HG02759 (cell line): Measurements from ENCODE around the gene UTS2R.
"Not testable (repeated sequence)": the region's sequence is repeated elsewhere in the genome, so short reads cannot be mapped to it uniquely, and the experiment has no call there.

ENCODE experiments used
- ATAC-seq: cut with Tn5 transposase; IDR thresholded peaks from one replicate; pipeline ENCODE4 v1.9.1; 2021; ENCODE audit warnings: mild to moderate bottlenecking, moderate library complexity; ENCODE audit not compliant: unreplicated experiment

UTS2R gene

GRCh38 chr17:82334204-82334621 lies 37.4 kb upstream of the UTS2R start:
- no peak for ATAC-seq

- no peak for ATAC-seq
These were observed 36.8 kb upstream of the UTS2R start for GRCh38 chr17:82334622-82335394.

- no peak for ATAC-seq
These were observed 32.5 kb upstream of the UTS2R start for GRCh38 chr17:82338858-82339633.

GRCh38 chr17:82339634-82340580 lies 31.7 kb upstream of the UTS2R start:
- ATAC-seq: no peak

- no peak for ATAC-seq
These were observed 29.0 kb upstream of the UTS2R start for GRCh38 chr17:82342361-82343079.

GRCh38 chr17:82343560-82343959 lies 28.0 kb upstream of the UTS2R start:
- no peak for ATAC-seq

- no peak for ATAC-seq
These were observed 27.2 kb upstream of the UTS2R start for GRCh38 chr17:82344175-82344907.

GRCh38 chr17:82345151-82345976 lies 26.2 kb upstream of the UTS2R start:
- ATAC-seq: no peak

GRCh38 chr17:82346342-82347300 lies 24.9 kb upstream of the UTS2R start:
- ATAC-seq: no peak

GRCh38 chr17:82347994-82348393 lies 23.6 kb upstream of the UTS2R start:
- not testable (repeated sequence) for ATAC-seq

GRCh38 chr17:82348434-82348833 lies 23.1 kb upstream of the UTS2R start:
- no peak for ATAC-seq

- ATAC-seq: no peak
These were observed 22.7 kb upstream of the UTS2R start for GRCh38 chr17:82348866-82349265.

GRCh38 chr17:82349287-82349701 lies 22.3 kb upstream of the UTS2R start:
- ATAC-seq: no peak

GRCh38 chr17:82350182-82351030 lies 21.2 kb upstream of the UTS2R start:
- no peak for ATAC-seq

- ATAC-seq: no peak
These were observed 20.3 kb upstream of the UTS2R start for GRCh38 chr17:82351254-82351712.

- ATAC-seq: no peak
These were observed 19.7 kb upstream of the UTS2R start for GRCh38 chr17:82351713-82352488.
